Measurements from ENCODE around the gene EIF4G1. TPM values are rescaled to one million over a fixed set of nuclear protein-coding genes. Genes with fewer than 3 reads are reported as not detected.

EIF4G1 gene
- total RNA-seq, 1 experiment from 2014 or later = 496 TPM

DNA sequence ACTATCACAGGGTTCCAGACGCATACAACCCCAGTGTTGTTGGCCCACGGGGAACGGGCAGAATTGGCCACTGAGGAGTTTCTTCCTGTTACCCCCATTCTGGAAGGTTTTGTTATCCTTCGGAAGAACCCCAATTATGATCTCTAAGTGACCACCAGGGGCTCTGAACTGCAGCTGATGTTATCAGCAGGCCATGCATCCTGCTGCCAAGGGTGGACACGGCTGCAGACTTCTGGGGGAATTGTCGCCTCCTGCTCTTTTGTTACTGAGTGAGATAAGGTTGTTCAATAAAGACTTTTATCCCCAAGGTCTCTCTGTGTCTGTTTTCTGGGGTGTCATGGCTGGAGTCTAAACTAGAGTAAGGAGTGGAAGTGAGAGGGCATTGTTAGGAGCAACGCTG lies 5.7 kb upstream of the EIF4G1 start:
- H3K4me3 ChIP-seq (replicated peaks in 1 of 2; ENCODE audit: low read depth in 1 of 2, low read length in 2 of 2) = no peak overlapping the region
- ChIA-PET RAD21 (ENCODE audit: low non-redundant PET in 1 of 2, low total read pairs in 2 of 2, uncharacterized antibody in 2 of 2, unreplicated experiment in 2 of 2) (no interaction called here), CTCF (no interaction called here), POLR2A (no interaction called here)
- TF ChIP-seq SP1 (IDR thresholded peaks at IDR 0.05; ENCODE audit: low read depth) = no peak
- TF ChIP-seq, protein P1, sequence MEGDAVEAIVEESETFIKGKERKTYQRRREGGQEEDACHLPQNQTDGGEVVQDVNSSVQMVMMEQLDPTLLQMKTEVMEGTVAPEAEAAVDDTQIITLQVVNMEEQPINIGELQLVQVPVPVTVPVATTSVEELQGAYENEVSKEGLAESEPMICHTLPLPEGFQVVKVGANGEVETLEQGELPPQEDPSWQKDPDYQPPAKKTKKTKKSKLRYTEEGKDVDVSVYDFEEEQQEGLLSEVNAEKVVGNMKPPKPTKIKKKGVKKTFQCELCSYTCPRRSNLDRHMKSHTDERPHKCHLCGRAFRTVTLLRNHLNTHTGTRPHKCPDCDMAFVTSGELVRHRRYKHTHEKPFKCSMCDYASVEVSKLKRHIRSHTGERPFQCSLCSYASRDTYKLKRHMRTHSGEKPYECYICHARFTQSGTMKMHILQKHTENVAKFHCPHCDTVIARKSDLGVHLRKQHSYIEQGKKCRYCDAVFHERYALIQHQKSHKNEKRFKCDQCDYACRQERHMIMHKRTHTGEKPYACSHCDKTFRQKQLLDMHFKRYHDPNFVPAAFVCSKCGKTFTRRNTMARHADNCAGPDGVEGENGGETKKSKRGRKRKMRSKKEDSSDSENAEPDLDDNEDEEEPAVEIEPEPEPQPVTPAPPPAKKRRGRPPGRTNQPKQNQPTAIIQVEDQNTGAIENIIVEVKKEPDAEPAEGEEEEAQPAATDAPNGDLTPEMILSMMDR (IDR thresholded peaks at IDR 0.05 in 2 of 3, conservative IDR thresholded peaks at IDR 0.05 in 1 of 3; ENCODE audit: borderline replicate concordance in 1 of 3, insufficient read depth in 1 of 3, low read depth in 2 of 3, low read length in 2 of 3) = peak in 1 of 3 experiments; percentile 19; a peak in 1 of 6 replicates
- TF ChIP-seq, protein P2, sequence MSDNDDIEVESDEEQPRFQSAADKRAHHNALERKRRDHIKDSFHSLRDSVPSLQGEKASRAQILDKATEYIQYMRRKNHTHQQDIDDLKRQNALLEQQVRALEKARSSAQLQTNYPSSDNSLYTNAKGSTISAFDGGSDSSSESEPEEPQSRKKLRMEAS (IDR thresholded peaks at IDR 0.05) = no peak
- H3K9ac ChIP-seq (ENCODE audit: low read length) = no peak overlapping the region
- H3K36me3 ChIP-seq (ENCODE audit: control insufficient read depth in 1 of 2, insufficient read depth in 2 of 2, low read length in 2 of 2) = peaks cover 37 to 44% of the 10 kb centered on the region in 2 experiments
- no peaks in the 10 kb centered on the region for H4K20me1 ChIP-seq (ENCODE audit: insufficient read depth)
- intact Hi-C loops (cut with micrococcal nuclease) = no loop called here
- H3K4me2 ChIP-seq (ENCODE audit: low read length) = no peak overlapping the region
- DNase-seq (ENCODE audit: low read depth, low spot score) (no peak), ATAC-seq (no peak)
- peaks cover 0 to 2% of the 10 kb centered on the region in 2 experiments; a peak in 3 of 4 replicates for H3K4me1 ChIP-seq (ENCODE audit: control insufficient read depth in 1 of 2, insufficient read depth in 2 of 2, low read length in 2 of 2)
- H3K9me3 ChIP-seq (ENCODE audit: control insufficient read depth in 1 of 2, insufficient read depth in 1 of 2, low read depth in 1 of 2, low read length in 2 of 2) = no peaks in the 10 kb centered on the region
- H3K27ac ChIP-seq (ENCODE audit: low read depth, low read length) = no peak overlapping the region
- H3K27me3 ChIP-seq (ENCODE audit: insufficient read depth, low read length) = no peaks in the 10 kb centered on the region
- no peak overlapping the region for H2AFZ ChIP-seq (ENCODE audit: low read depth, low read length, poor library complexity, severe bottlenecking)
- BruUV-seq (replicated peaks) = no TSS peak
- H3K9me2 ChIP-seq (ENCODE audit: insufficient read depth) = no peaks in the 10 kb centered on the region
- peaks cover 9% of the 10 kb centered on the region; the same call in 1 of the 2 replicates for H3K79me2 ChIP-seq (ENCODE audit: insufficient read depth, low read length)

DNA sequence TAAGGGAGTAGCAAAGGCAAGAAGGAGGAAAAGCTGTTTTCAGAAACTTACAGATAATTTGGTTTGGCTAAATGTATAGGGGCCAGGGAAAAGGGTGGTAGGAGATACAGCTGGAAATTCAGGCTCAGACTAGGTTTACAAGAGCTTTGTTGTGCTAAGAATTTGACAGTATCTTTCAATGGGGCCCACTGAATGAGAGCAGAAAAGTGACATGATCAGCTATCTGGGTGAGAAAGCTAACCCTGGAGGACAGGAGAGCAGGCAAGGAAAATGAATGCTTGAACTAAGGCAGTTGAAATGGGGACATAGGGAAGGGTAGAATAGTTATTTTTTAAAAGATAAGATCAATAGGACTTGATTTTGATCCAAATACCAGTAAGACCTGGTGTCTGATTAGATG lies 2.8 kb upstream of the EIF4G1 start:
- no peaks in the 10 kb centered on the region for H3K9me2 ChIP-seq (ENCODE audit: insufficient read depth)
- ATAC-seq (no peak), DNase-seq (ENCODE audit: low read depth, low spot score) (no peak)
- intact Hi-C loops (cut with micrococcal nuclease) = no loop called here
- ChIA-PET POLR2A (interaction anchor here (1.1 kb wide), 1 partner anchor 9 kb away, joined by 4 read pairs; no protein-coding TSS in a partner anchor), CTCF (no interaction called here), RAD21 (ENCODE audit: low non-redundant PET in 1 of 2, low total read pairs in 2 of 2, uncharacterized antibody in 2 of 2, unreplicated experiment in 2 of 2) (no interaction called here)
- H3K4me1 ChIP-seq (ENCODE audit: control insufficient read depth in 1 of 2, insufficient read depth in 2 of 2, low read length in 2 of 2) = peaks cover 10 to 20% of the 10 kb centered on the region in 2 experiments; a peak in 3 of 4 replicates
- no peaks in the 10 kb centered on the region for H3K27me3 ChIP-seq (ENCODE audit: insufficient read depth, low read length)
- peaks cover 18 to 28% of the 10 kb centered on the region in 2 experiments; a peak in 3 of 4 replicates for H3K36me3 ChIP-seq (ENCODE audit: control insufficient read depth in 1 of 2, insufficient read depth in 2 of 2, low read length in 2 of 2)
- TF ChIP-seq, protein P3, sequence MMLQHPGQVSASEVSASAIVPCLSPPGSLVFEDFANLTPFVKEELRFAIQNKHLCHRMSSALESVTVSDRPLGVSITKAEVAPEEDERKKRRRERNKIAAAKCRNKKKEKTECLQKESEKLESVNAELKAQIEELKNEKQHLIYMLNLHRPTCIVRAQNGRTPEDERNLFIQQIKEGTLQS (IDR thresholded peaks at IDR 0.05) = no peak
- TF ChIP-seq ELF1 (IDR thresholded peaks at IDR 0.05; ENCODE audit: borderline replicate concordance, low read depth) = no peak
- TF ChIP-seq TCF7L2 (IDR thresholded peaks at IDR 0.05; ENCODE audit: borderline replicate concordance, extremely low read depth, insufficient read depth, insufficient read length) = no peak
- no peak for TF ChIP-seq POLR2A (IDR thresholded peaks at IDR 0.05; ENCODE audit: borderline replicate concordance, extremely low read depth, insufficient read depth, insufficient read length)
- TF ChIP-seq EZH2 (IDR thresholded peaks at IDR 0.05) = no peak
- no peak overlapping the region for H2AFZ ChIP-seq (ENCODE audit: low read depth, low read length, poor library complexity, severe bottlenecking)
- BruUV-seq (replicated peaks) = no TSS peak
- no peak overlapping the region for H3K27ac ChIP-seq (ENCODE audit: low read depth, low read length)
- H3K4me2 ChIP-seq (ENCODE audit: low read length) = no peak overlapping the region
- H3K79me2 ChIP-seq (ENCODE audit: insufficient read depth, low read length) = peaks cover 20% of the 10 kb centered on the region
- H3K9ac ChIP-seq (ENCODE audit: low read length) = no peak overlapping the region
- H4K20me1 ChIP-seq (ENCODE audit: insufficient read depth) = peaks cover 5% of the 10 kb centered on the region; the same call in 1 of the 2 replicates
- no peaks in the 10 kb centered on the region for H3K9me3 ChIP-seq (ENCODE audit: control insufficient read depth in 1 of 2, insufficient read depth in 1 of 2, low read depth in 1 of 2, low read length in 2 of 2)
- no peak overlapping the region for H3K4me3 ChIP-seq (replicated peaks in 1 of 2; ENCODE audit: low read depth in 1 of 2, low read length in 2 of 2)

Data from HCT116 (cell line).